ENCODE data around the gene CENPS.
"Not testable (repeated sequence)": the region's sequence is repeated elsewhere in the genome, so short reads cannot be mapped to it uniquely, and the experiment has no call there.

CENPS gene

GRCh38 chr1:10430216-10431069, at the start of gene CENPS:
CENPS (plus strand) TSS chr1:10430433; CDS start chr1:10430518, 85 bp downstream.
- DNase-seq (ENCODE audit: low read depth), result peak; percentile 91

- DNase-seq (ENCODE audit: low read depth), result no peak
These were observed 49.5 kb upstream of the CENPS start for GRCh38 chr1:10380594-10381275.

GRCh38 chr1:10383630-10384029, 46.6 kb upstream of the CENPS start:
- DNase-seq (ENCODE audit: low read depth), result no peak

DNA sequence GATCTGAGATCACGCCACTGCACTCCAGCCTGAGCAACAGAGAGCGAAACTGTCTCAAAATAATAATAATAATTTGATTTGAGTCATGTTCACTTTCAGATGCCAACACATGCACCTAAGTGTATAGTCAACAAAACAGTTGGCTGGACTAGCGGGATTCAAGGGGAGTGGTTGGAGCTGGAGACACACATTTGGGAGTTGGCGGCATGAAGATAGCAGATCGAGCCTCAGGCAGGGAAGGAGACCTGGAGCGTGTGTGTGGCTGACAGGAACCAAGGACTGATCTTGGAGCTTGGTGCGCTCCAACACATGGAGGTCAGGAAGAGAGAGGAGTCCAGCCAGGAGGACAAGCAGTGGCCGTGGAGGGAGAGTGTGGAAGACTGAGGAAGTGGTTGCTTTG, 46.0 kb upstream of the CENPS start:
- no peak for DNase-seq (ENCODE audit: low read depth)

- no peak for DNase-seq (ENCODE audit: low read depth)
These were observed 43.2 kb upstream of the CENPS start for GRCh38 chr1:10386761-10387676.

- no peak for DNase-seq (ENCODE audit: low read depth)
These were observed 42.4 kb upstream of the CENPS start for GRCh38 chr1:10387677-10388386.

DNA sequence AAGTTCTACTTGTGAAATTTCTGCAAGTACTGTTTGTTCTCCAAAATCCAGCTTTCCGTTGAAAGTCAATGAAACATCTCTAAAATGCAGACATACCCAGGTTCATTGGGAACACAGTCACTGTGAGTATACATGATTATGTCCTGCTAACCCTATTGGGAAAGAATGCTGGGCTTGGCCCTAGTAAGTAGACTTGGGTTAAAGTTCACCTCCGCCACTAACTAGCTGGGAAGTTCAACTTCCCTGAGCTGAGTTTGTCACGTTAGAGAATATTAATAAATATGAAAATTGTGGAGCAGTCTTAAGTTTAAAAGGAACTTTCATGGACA, 41.9 kb upstream of the CENPS start:
- no peak for DNase-seq (ENCODE audit: low read depth)

- no peak for DNase-seq (ENCODE audit: low read depth)
These were observed 40.8 kb upstream of the CENPS start for GRCh38 chr1:10389271-10389973.

DNA sequence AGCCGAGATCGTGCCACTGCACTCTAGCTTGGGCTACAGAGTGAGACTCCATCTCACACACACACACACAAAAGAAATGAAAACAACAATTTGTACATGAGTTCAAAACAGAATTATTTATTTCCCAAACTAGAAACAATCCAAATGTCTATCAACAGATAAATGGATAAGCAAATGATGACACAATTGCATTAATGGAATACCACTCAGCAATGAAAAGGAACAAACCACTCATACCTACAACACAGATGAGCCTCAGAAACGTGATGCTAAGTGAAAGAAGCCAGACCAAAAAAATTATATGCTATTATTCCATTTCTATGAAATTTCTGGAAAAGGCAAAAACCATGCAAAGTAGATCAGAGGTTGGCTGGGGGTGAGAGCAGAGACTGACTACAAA, 33.4 kb upstream of the CENPS start:
- DNase-seq (ENCODE audit: low read depth), result no peak

DNA sequence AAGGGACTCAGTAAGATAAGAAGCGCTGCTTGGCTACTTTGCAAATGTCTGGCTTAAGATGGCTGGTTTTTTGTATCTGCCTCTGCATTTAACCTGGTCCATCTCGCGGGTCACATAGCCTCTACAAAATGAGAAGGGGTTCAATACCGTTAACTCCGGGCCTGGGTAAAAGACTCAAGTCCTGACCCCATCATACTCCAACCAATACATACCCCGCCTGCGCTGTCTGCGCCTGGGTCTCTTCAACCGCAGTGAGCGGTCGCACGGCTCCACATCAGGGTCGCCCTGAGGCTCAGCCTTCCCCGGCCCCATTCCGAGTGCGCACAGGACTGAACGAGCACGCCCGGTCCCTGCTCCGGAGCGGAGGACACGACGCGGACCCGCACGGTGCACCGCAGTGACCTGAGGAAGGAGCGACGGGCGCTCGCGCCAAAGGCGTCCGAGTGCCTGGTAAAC, 31.9 kb upstream of the CENPS start:
- DNase-seq (ENCODE audit: low read depth), result no peak

GRCh38 chr1:10398734-10399443, 31.3 kb upstream of the CENPS start, which contains the start of gene PGD:
PGD (plus strand) TSS chr1:10399064; CDS start chr1:10399118, 54 bp downstream.
- peak; percentile 95 for DNase-seq (ENCODE audit: low read depth)

GRCh38 chr1:10399444-10399941, 30.7 kb upstream of the CENPS start:
- no peak for DNase-seq (ENCODE audit: low read depth)

GRCh38 chr1:10400013-10400412, 30.2 kb upstream of the CENPS start:
- DNase-seq (ENCODE audit: low read depth), result no peak

- no peak for DNase-seq (ENCODE audit: low read depth)
These were observed 29.0 kb upstream of the CENPS start for GRCh38 chr1:10401281-10401680.

DNA sequence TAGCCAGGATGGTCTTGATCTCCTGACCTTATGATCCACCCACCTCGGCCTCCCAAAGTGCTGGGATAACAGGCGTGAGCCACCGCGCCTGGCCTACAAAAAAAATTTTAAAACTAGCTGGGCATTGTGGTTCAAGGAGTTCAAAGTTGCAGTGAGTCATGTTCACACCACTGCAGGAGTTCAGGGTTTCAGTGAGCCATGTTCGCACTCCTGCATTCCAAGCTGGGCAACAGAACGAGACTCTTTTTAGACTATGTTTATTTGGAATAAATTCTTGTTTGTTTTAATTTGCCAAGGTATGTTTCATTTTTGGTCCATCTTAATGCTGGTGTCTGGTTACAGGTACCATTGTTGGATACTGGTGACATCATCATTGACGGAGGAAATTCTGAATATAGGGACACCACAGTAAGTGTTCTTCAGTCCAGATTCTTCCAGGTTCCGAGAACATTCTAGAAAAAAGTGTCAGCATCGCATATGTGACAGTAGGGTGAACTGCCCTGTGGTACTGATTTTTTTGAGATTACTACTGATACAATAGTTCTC, 27.4 kb upstream of the CENPS start:
- no peak for DNase-seq (ENCODE audit: low read depth)

DNA sequence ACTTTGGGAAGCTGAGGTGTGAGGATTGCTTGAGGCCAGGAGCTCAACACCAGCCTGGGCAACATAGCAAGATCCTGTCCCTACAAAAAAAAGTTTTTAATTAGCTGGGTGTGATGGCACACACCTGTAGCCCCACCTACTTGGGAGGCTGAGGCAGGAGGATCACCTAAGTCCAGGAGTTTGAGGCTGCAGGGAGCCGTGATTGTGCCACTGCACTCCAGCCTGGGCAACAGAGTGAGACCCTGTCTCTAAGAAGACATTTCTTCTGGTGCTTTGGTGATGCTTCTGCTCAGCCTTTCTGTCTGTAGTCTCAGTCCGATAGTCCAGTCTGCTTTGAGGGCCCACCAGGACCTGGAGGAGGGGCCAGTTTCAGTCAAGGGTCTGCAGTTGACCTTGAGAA, 23.0 kb upstream of the CENPS start:
- DNase-seq (ENCODE audit: low read depth), result no peak

GRCh38 chr1:10415211-10415930, 14.9 kb upstream of the CENPS start:
- DNase-seq (ENCODE audit: low read depth), result no peak

GRCh38 chr1:10415967-10416366, 14.3 kb upstream of the CENPS start:
- DNase-seq (ENCODE audit: low read depth), result not testable (repeated sequence)

DNA sequence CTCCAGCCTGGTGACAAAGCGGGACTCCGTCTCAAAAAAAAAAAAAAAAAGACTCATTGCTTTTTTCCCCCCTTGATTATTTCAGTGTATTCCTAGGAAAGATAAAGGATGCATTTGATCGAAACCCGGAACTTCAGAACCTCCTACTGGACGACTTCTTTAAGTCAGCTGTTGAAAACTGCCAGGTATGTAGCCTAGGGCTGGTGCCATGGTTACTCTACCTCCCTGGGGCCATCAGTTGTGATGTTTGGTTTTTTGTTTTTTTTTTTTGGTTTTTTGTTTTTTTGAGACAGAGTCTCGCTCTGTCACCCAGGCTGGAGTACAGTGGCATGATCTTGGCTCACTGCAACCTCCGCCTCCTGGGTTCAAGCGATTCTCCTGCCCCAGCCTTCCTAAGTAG, 11.5 kb upstream of the CENPS start:
- DNase-seq (ENCODE audit: low read depth), result not testable (repeated sequence)
